Fibroblast of skin of left biceps (primary cell): ENCODE data around the gene SMAD7.
A peak's percentile ranks its signal among the peaks of the same experiment; 100 is the strongest.

Experiments used
- DNase-seq, 2 experiments: peaks; one replicate each; pipeline ENCODE4 v3.0.0-alpha.2; 2013; ENCODE audit warnings: low read depth in 2 of 2

Gene SMAD7

GRCh38 chr18:48915626-48916425 lies 34.9 kb downstream of the SMAD7 start:
- no peak for DNase-seq

- no peak for DNase-seq
Observed at GRCh38 chr18:48914581-48915251, 36.0 kb downstream of the SMAD7 start.

GRCh38 chr18:48913775-48914174 lies 37.0 kb downstream of the SMAD7 start:
- DNase-seq, result no peak

GRCh38 chr18:48913201-48913600 lies 37.6 kb downstream of the SMAD7 start:
- no peak for DNase-seq

- DNase-seq, result no peak
Observed at GRCh38 chr18:48910972-48911545, 39.7 kb downstream of the SMAD7 start.

GRCh38 chr18:48909721-48910120 lies 41.0 kb downstream of the SMAD7 start:
- DNase-seq, result no peak

- DNase-seq, result no peak
Observed at GRCh38 chr18:48908916-48909315, 41.8 kb downstream of the SMAD7 start.

GRCh38 chr18:48905513-48905912 lies 45.3 kb downstream of the SMAD7 start:
- no peak for DNase-seq

- no peak for DNase-seq
Observed at GRCh38 chr18:48904847-48905394, 45.8 kb downstream of the SMAD7 start.

GRCh38 chr18:48904091-48904490 lies 46.7 kb downstream of the SMAD7 start:
- DNase-seq, result no peak

GRCh38 chr18:48902856-48903601 lies 47.7 kb downstream of the SMAD7 start:
- no peak for DNase-seq

- peak; percentile 91 for DNase-seq
Observed at GRCh38 chr18:48902023-48902855, 48.5 kb downstream of the SMAD7 start.

- DNase-seq, result no peak
Observed at GRCh38 chr18:48901145-48902022, 49.4 kb downstream of the SMAD7 start.

GRCh38 chr18:48900469-48900868 lies 50.3 kb downstream of the SMAD7 start:
- no peak for DNase-seq

- no peak for DNase-seq
Observed at GRCh38 chr18:48899558-48900174, 51.1 kb downstream of the SMAD7 start.

GRCh38 chr18:48898521-48898920 lies 52.2 kb downstream of the SMAD7 start:
- DNase-seq, result no peak

- no peak for DNase-seq
Observed at GRCh38 chr18:48897531-48897930, 53.2 kb downstream of the SMAD7 start.

- DNase-seq, result no peak
Observed at GRCh38 chr18:48896875-48897511, 53.8 kb downstream of the SMAD7 start.

GRCh38 chr18:48896326-48896874 lies 54.4 kb downstream of the SMAD7 start:
- DNase-seq, result no peak
